Measurements from ENCODE around the gene QRICH2. TPM values are rescaled to one million over a fixed set of nuclear protein-coding genes. Genes with fewer than 3 reads are reported as not detected.
"Not testable (repeated sequence)": the region's sequence is repeated elsewhere in the genome, so short reads cannot be mapped to it uniquely, and the experiment has no call there.

The QRICH2 gene, protein sequence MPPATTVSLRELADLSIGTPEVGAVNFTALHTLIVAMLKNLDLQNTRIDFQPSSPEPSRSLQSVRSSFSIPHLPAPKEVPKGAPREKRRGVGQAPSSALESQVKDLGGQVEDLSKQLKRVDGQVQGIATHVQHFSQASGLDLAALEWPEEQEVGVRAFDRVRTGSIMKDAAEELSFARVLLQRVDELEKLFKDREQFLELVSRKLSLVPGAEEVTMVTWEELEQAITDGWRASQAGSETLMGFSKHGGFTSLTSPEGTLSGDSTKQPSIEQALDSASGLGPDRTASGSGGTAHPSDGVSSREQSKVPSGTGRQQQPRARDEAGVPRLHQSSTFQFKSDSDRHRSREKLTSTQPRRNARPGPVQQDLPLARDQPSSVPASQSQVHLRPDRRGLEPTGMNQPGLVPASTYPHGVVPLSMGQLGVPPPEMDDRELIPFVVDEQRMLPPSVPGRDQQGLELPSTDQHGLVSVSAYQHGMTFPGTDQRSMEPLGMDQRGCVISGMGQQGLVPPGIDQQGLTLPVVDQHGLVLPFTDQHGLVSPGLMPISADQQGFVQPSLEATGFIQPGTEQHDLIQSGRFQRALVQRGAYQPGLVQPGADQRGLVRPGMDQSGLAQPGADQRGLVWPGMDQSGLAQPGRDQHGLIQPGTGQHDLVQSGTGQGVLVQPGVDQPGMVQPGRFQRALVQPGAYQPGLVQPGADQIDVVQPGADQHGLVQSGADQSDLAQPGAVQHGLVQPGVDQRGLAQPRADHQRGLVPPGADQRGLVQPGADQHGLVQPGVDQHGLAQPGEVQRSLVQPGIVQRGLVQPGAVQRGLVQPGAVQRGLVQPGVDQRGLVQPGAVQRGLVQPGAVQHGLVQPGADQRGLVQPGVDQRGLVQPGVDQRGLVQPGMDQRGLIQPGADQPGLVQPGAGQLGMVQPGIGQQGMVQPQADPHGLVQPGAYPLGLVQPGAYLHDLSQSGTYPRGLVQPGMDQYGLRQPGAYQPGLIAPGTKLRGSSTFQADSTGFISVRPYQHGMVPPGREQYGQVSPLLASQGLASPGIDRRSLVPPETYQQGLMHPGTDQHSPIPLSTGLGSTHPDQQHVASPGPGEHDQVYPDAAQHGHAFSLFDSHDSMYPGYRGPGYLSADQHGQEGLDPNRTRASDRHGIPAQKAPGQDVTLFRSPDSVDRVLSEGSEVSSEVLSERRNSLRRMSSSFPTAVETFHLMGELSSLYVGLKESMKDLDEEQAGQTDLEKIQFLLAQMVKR (N-terminal part only)
- 2.0 and 4.7 TPM in 2 replicates for total RNA-seq (2014; rRNA removed; shearing (Covaris generic))

GRCh38 chr17:76307966-76308338 is at the start of gene QRICH2:
QRICH2 (minus strand) TSS chr17:76308276; CDS start chr17:76307998, 278 bp downstream.
- no peak for DNase-seq (ENCODE audit: low read depth in 1 of 2, low spot score in 2 of 2)
- no peaks in the 10 kb centered on the region for H3K27me3 ChIP-seq (replicated peaks)
- H3K4me3 ChIP-seq: no peak within 1 kb of the TSS
- no peak within 1 kb of the TSS for H3K27ac ChIP-seq
- no peaks in the 10 kb centered on the region for H3K9me3 ChIP-seq (replicated peaks)
- no peaks in the 10 kb centered on the region for H3K4me1 ChIP-seq (replicated peaks)
- H3K36me3 ChIP-seq: peaks cover 50% of the 10 kb centered on the region

- Histone ChIP-seq H3K27me3 (replicated peaks) (no peaks in the 10 kb centered on the region), H3K27ac (no peak overlapping the region), H3K36me3 (peaks cover 4% of the 10 kb centered on the region), H3K4me3 (no peak overlapping the region), H3K4me1 (replicated peaks) (peaks cover 33% of the 10 kb centered on the region), H3K9me3 (replicated peaks) (0 out of 2 replicates have a peak, but pooled peaks cover 4% of the 10 kb centered on the region)
- DNase-seq (ENCODE audit: low read depth in 1 of 2, low spot score in 2 of 2): no peak
Measured at GRCh38 chr17:76357597-76358158, 49.6 kb upstream of the QRICH2 start.

- 0 out of 2 replicates have a peak, but pooled peaks cover 4% of the 10 kb centered on the region for H3K9me3 ChIP-seq (replicated peaks)
- H3K27me3 ChIP-seq (replicated peaks): no peaks in the 10 kb centered on the region
- H3K4me1 ChIP-seq (replicated peaks): peaks cover 34% of the 10 kb centered on the region
- H3K4me3 ChIP-seq: no peak overlapping the region
- H3K36me3 ChIP-seq: peaks cover 4% of the 10 kb centered on the region
- DNase-seq (ENCODE audit: low read depth in 1 of 2, low spot score in 2 of 2): no peak
- no peak overlapping the region for H3K27ac ChIP-seq
Measured at GRCh38 chr17:76356803-76357456, 48.9 kb upstream of the QRICH2 start.

DNA sequence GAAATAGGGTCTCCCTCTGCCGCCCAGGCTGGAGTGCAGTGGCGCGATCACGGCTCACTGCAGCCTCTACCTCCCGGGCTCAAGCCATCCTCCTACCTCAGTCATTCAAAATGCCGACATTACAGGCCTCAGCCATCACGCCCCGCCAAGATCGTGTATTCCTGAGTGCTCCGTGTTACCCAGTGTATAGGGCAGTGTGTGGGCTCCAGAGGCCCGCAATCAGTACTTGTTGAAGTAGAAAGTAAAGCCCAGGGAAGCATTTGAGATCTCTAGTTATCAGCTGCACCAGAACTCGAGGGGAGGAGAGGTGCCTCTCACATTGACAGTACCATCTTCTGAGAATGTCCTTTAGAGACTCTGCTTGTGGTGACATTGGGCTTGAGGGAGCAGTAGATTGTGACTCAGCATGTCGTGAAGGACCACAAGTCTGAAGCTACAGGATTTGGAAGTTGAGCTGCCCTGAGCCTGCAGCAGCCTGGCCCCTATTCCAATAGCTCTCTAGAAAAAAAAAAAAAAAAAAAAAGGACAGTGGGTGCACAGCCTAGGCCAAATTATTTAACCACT is 46.8 kb upstream of the QRICH2 start:
- Histone ChIP-seq H3K4me3 (no peak overlapping the region), H3K4me1 (replicated peaks) (peaks cover 20% of the 10 kb centered on the region), H3K27ac (no peak overlapping the region), H3K36me3 (peaks cover 9% of the 10 kb centered on the region), H3K9me3 (replicated peaks) (0 out of 2 replicates have a peak, but pooled peaks cover 4% of the 10 kb centered on the region), H3K27me3 (replicated peaks) (no peaks in the 10 kb centered on the region)
- DNase-seq (ENCODE audit: low read depth in 1 of 2, low spot score in 2 of 2): peak in 1 of 2 experiments; percentile 27

- Histone ChIP-seq H3K4me1 (replicated peaks) (peaks cover 19% of the 10 kb centered on the region), H3K27ac (peak overlapping the region; percentile 96), H3K4me3 (peak overlapping the region; percentile 72), H3K36me3 (peaks cover 9% of the 10 kb centered on the region), H3K27me3 (replicated peaks) (no peaks in the 10 kb centered on the region), H3K9me3 (replicated peaks) (0 out of 2 replicates have a peak, but pooled peaks cover 4% of the 10 kb centered on the region)
- no peak for DNase-seq (ENCODE audit: low read depth in 1 of 2, low spot score in 2 of 2)
Measured at GRCh38 chr17:76354317-76354729, 46.2 kb upstream of the QRICH2 start.

DNA sequence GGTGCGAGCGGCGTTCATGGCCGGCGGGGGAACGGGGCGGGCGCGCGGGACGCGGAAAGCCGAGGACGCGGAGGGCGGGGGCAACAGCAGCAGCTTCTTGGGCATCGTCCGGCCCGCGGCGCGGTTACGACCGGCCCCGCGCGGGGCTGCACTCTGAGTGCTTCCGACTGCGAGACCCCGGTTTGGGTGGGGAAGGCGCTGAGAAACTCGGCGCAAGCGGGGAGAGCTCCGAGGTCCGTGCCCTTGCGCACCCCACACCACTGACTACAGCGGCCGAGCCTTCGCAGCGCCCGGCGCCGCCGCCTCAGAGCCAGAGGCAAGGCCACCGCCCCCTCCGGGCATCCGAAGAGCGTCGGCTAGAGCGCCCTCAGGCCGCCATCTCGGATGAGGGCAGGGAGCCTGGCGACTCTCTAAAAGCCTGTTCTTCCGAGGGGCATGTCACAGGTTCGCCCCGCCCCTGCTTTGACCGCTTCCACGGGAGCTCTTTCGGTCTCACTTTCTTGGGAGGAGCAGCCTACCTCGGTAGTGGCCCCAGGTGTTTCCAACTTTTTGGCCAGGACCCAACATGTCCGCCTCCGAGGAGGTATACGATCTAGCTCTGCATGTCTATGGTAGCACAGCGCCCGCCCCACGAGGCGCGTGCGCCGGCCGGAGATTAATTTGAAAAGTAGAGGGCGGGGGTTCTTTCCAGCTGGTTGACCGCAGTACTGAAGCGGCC is 45.7 kb upstream of the QRICH2 start, which contains the start of gene PRPSAP1:
TSS of gene PRPSAP1 (minus strand) at position 318 of the 718 bp plus-strand sequence. CDS start at position 105, 213 bp downstream.
- Histone ChIP-seq H3K27me3 (replicated peaks) (no peaks in the 10 kb centered on the region), H3K9me3 (replicated peaks) (0 out of 2 replicates have a peak, but pooled peaks cover 4% of the 10 kb centered on the region), H3K27ac (peak within 1 kb of the TSS; percentile 96), H3K4me3 (peak within 1 kb of the TSS; percentile 72), H3K4me1 (replicated peaks) (peaks cover 19% of the 10 kb centered on the region), H3K36me3 (peaks cover 9% of the 10 kb centered on the region)
- peak; percentile 93 to 100 for DNase-seq (ENCODE audit: low read depth in 1 of 2, low spot score in 2 of 2)

- Histone ChIP-seq H3K4me1 (replicated peaks) (peaks cover 19% of the 10 kb centered on the region), H3K36me3 (peaks cover 9% of the 10 kb centered on the region), H3K4me3 (peak overlapping the region; percentile 72), H3K27me3 (replicated peaks) (no peaks in the 10 kb centered on the region), H3K9me3 (replicated peaks) (0 out of 2 replicates have a peak, but pooled peaks cover 4% of the 10 kb centered on the region), H3K27ac (peak overlapping the region; percentile 96)
- peak in 1 of 2 experiments; percentile 51 for DNase-seq (ENCODE audit: low read depth in 1 of 2, low spot score in 2 of 2)
Measured at GRCh38 chr17:76353004-76353598, 45.0 kb upstream of the QRICH2 start.

DNA sequence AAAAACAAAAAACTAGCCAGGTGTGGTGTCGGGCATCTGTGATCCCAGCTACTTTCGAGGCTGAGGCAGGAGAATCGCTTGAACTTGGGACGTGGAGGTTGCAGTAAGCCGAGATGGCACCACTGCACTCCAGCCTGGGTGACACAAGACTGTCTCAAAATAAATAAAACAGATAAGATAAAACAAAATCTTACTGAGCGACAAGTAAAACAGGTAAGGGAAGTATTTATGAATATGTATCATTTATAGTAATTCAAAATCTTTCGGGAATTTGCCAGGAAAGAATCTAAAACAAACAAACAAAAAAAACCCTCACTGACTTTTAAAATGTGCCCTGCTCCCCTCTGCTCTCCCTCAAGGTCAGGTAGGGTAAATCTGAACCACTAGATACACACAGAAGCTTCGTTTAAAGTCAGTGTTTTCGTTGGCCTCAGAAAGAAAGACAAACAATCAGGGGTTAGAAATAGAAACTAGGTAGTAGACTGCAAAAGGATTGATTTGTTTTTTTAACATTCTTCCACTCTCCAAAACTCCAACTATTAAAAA is 43.5 kb upstream of the QRICH2 start:
- peak in 1 of 2 experiments; percentile 47 for DNase-seq (ENCODE audit: low read depth in 1 of 2, low spot score in 2 of 2)
- H3K27ac ChIP-seq: no peak overlapping the region
- H3K9me3 ChIP-seq (replicated peaks): 0 out of 2 replicates have a peak, but pooled peaks cover 4% of the 10 kb centered on the region
- H3K4me3 ChIP-seq: no peak overlapping the region
- peaks cover 20% of the 10 kb centered on the region for H3K36me3 ChIP-seq
- no peaks in the 10 kb centered on the region for H3K27me3 ChIP-seq (replicated peaks)
- peaks cover 19% of the 10 kb centered on the region for H3K4me1 ChIP-seq (replicated peaks)

- Histone ChIP-seq H3K4me1 (replicated peaks) (peaks cover 19% of the 10 kb centered on the region), H3K27me3 (replicated peaks) (no peaks in the 10 kb centered on the region), H3K4me3 (no peak overlapping the region), H3K36me3 (peaks cover 31% of the 10 kb centered on the region), H3K27ac (no peak overlapping the region), H3K9me3 (replicated peaks) (0 out of 2 replicates have a peak, but pooled peaks cover 4% of the 10 kb centered on the region)
- DNase-seq (ENCODE audit: low read depth in 1 of 2, low spot score in 2 of 2): no peak
Measured at GRCh38 chr17:76350463-76350862, 42.4 kb upstream of the QRICH2 start.

- H3K27me3 ChIP-seq (replicated peaks); H3K4me3 ChIP-seq; DNase-seq (ENCODE audit: low read depth in 1 of 2, low spot score in 2 of 2); H3K9me3 ChIP-seq (replicated peaks); H3K27ac ChIP-seq; H3K4me1 ChIP-seq (replicated peaks): not testable (repeated sequence)
- H3K36me3 ChIP-seq: peaks cover 55% of the 10 kb centered on the region
Measured at GRCh38 chr17:76346936-76347335, 38.9 kb upstream of the QRICH2 start.

DNA sequence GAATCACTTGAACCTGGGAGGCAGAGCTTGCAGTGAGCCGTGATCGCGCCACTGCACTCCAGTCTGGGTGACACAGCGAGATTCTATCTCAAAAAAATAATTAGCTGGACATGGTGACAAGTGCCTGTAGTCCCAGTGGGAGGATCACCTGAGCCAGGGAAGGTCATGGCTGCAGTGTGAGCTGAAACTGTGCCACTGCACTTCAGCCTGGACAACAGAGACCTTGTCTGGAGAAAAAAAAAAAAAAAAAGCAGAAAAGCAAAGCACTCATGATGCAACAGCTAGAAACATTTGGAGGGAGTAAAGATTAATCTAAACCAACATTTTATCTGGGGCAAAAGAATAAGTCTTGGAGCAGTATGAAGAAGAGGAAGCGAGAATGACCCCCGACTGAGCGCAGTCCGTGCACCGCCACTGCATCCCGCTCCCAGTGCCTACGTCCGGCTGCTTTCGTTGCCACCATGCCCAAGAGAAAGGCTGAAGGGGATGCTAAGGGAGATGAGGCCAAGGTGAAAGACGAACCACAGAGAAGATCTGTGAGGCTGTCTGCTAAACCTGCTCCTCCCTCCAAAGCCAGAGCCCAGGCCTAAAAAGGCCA is 37.4 kb upstream of the QRICH2 start:
- H3K9me3 ChIP-seq (replicated peaks): no peaks in the 10 kb centered on the region
- H3K4me1 ChIP-seq (replicated peaks): no peaks in the 10 kb centered on the region
- H3K36me3 ChIP-seq: peaks cover 60% of the 10 kb centered on the region
- no peaks in the 10 kb centered on the region for H3K27me3 ChIP-seq (replicated peaks)
- no peak overlapping the region for H3K27ac ChIP-seq
- no peak for DNase-seq (ENCODE audit: low read depth in 1 of 2, low spot score in 2 of 2)
- no peak overlapping the region for H3K4me3 ChIP-seq

Data from SJSA1 (cell line).